KMS-11 (cell line): ENCODE data around the gene RPL13A.

Experiments
- H2AFZ ChIP-seq: fragments of 200-600 bp; sonication (generic); 2 replicates; pipeline ENCODE4 v1.6.1; 2016; ENCODE audit warnings: antibody characterized with exemption, mixed run types, low read depth
- H3K27ac ChIP-seq: fragments of 200-600 bp; sonication (generic); 2 replicates; pipeline ENCODE4 v1.6.1; 2016; ENCODE audit warnings: mild to moderate bottlenecking, mixed run types
- H3K27me3 ChIP-seq: fragments of 200-600 bp; sonication (generic); 2 replicates; pipeline ENCODE4 v1.6.1; 2017; ENCODE audit warnings: mild to moderate bottlenecking, low read depth, mixed run types, moderate library complexity; ENCODE audit not compliant: insufficient read depth
- H3K36me3 ChIP-seq: fragments of 200-600 bp; sonication (generic); 2 replicates; pipeline ENCODE4 v1.6.1; 2017; ENCODE audit warnings: mild to moderate bottlenecking, mixed run types; ENCODE audit not compliant: insufficient read depth
- H3K4me1 ChIP-seq: fragments of 200-600 bp; sonication (generic); 2 replicates; pipeline ENCODE4 v1.6.1; 2016; ENCODE audit warnings: mild to moderate bottlenecking, low read depth, mixed run types; ENCODE audit not compliant: poor library complexity, severe bottlenecking
- H3K4me2 ChIP-seq: fragments of 200-600 bp; sonication (generic); 2 replicates; pipeline ENCODE4 v1.7.0; 2016; ENCODE audit warnings: mild to moderate bottlenecking, mixed run types
- H3K4me3 ChIP-seq: fragments of 200-600 bp; sonication (generic); IDR thresholded peaks from 2 replicates; pipeline ENCODE4 v1.6.1; 2017; ENCODE audit warnings: low read depth, low read length, mixed read lengths; ENCODE audit not compliant: insufficient read depth
- H3K79me2 ChIP-seq: fragments of 200-600 bp; sonication (generic); 2 replicates; pipeline ENCODE4 v1.6.1; 2016; ENCODE audit warnings: low read depth, mixed run types; ENCODE audit not compliant: insufficient read depth
- H3K9ac ChIP-seq: fragments of 200-600 bp; sonication (generic); 2 replicates; pipeline ENCODE4 v1.6.1; 2016; ENCODE audit warnings: mild to moderate bottlenecking, mixed run types
- H4K20me1 ChIP-seq: fragments of 200-600 bp; sonication (generic); 2 replicates; pipeline ENCODE4 v1.6.1; 2016; ENCODE audit warnings: mild to moderate bottlenecking, mixed run types; ENCODE audit not compliant: insufficient read depth
- TF ChIP-seq, protein P1 (sequence below): fragments of 200-600 bp; sonication (generic); conservative IDR thresholded peaks from 2 replicates; pipeline ENCODE4 v1.6.1; 2017; ENCODE audit warnings: low read depth, mild to moderate bottlenecking, antibody characterized with exemption, low read length, moderate library complexity, mixed read lengths

RPL13A gene

DNA sequence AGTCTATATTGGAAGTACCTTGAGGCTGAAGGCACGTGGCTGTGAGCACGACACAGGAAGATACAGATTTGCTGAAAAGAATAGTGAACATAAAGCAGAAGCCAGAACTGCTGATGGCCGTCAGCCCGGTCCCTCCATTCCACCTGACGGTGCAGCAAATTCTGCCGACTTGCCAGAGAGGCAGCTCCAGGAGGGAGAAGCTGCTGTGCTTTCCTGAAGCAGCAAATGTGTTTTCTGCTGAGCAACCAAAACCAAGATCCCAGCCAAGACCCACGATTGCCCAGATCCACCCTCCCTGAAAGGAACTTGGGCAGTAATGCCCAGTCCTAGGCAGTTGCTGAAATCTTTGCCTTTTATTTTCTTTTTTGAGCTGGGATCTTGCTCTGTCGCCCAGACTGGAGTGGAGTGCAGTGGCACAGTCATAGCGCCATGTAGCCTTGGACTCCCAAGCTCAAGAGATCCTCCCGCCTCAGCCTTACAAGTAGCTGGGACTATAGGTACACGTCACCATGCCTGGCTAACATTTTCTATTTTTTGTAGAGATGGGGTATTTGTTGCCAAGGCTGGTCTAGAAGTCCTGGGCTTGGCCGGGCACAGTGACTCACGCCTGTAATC, 33.4 kb downstream of the RPL13A start:
- Histone ChIP-seq H3K4me1 (no peaks in the 10 kb centered on the region), H3K9ac (no peak overlapping the region), H3K79me2 (no peaks in the 10 kb centered on the region), H3K27me3 (peaks cover 36% of the 10 kb centered on the region), H3K27ac (no peak overlapping the region), H3K4me2 (no peak overlapping the region), H4K20me1 (no peaks in the 10 kb centered on the region), H2AFZ (no peak overlapping the region), H3K4me3 (no peak overlapping the region), H3K36me3 (no peaks in the 10 kb centered on the region)
- TF ChIP-seq, protein P1, sequence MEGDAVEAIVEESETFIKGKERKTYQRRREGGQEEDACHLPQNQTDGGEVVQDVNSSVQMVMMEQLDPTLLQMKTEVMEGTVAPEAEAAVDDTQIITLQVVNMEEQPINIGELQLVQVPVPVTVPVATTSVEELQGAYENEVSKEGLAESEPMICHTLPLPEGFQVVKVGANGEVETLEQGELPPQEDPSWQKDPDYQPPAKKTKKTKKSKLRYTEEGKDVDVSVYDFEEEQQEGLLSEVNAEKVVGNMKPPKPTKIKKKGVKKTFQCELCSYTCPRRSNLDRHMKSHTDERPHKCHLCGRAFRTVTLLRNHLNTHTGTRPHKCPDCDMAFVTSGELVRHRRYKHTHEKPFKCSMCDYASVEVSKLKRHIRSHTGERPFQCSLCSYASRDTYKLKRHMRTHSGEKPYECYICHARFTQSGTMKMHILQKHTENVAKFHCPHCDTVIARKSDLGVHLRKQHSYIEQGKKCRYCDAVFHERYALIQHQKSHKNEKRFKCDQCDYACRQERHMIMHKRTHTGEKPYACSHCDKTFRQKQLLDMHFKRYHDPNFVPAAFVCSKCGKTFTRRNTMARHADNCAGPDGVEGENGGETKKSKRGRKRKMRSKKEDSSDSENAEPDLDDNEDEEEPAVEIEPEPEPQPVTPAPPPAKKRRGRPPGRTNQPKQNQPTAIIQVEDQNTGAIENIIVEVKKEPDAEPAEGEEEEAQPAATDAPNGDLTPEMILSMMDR: no peak

- TF ChIP-seq, protein P1: no peak
- Histone ChIP-seq H3K79me2 (no peaks in the 10 kb centered on the region), H3K27me3 (peaks cover 43% of the 10 kb centered on the region), H4K20me1 (no peaks in the 10 kb centered on the region), H2AFZ (no peak overlapping the region), H3K9ac (no peak overlapping the region), H3K4me2 (no peak overlapping the region), H3K4me1 (peaks cover 9% of the 10 kb centered on the region), H3K27ac (no peak overlapping the region), H3K36me3 (no peaks in the 10 kb centered on the region), H3K4me3 (no peak overlapping the region)
Measured at GRCh38 chr19:49524812-49525455, 37.5 kb downstream of the RPL13A start.

- TF ChIP-seq, protein P1: no peak
- H3K4me2 ChIP-seq: peak overlapping the region; percentile 42; the same call in 1 of the 2 replicates
- no peak overlapping the region for H3K4me3 ChIP-seq
- peaks cover 17% of the 10 kb centered on the region for H3K4me1 ChIP-seq
- H3K27me3 ChIP-seq: peaks cover 42% of the 10 kb centered on the region
- H3K27ac ChIP-seq: no peak overlapping the region
- H4K20me1 ChIP-seq: no peaks in the 10 kb centered on the region
- no peaks in the 10 kb centered on the region for H3K36me3 ChIP-seq
- H3K79me2 ChIP-seq: no peaks in the 10 kb centered on the region
- H3K9ac ChIP-seq: no peak overlapping the region
- peak overlapping the region; percentile 28; the same call in 1 of the 2 replicates for H2AFZ ChIP-seq
Measured at GRCh38 chr19:49528211-49528771, 40.9 kb downstream of the RPL13A start.

GRCh38 chr19:49530708-49531107, 43.3 kb downstream of the RPL13A start:
- Histone ChIP-seq H3K36me3 (no peaks in the 10 kb centered on the region), H2AFZ (no peak overlapping the region), H3K27ac (no peak overlapping the region), H4K20me1 (no peaks in the 10 kb centered on the region), H3K4me3 (no peak overlapping the region), H3K4me2 (no peak overlapping the region), H3K27me3 (peaks cover 23% of the 10 kb centered on the region), H3K79me2 (no peaks in the 10 kb centered on the region), H3K4me1 (peaks cover 33% of the 10 kb centered on the region), H3K9ac (no peak overlapping the region)
- TF ChIP-seq, protein P1: no peak
